ENCODE measurements around the gene SMYD3. TPM values are rescaled to one million over a fixed set of nuclear protein-coding genes. Genes with fewer than 3 reads are reported as not detected.

The SMYD3 gene
- total RNA-seq, 1 donor from 2014 or later = 29.3 TPM

DNA sequence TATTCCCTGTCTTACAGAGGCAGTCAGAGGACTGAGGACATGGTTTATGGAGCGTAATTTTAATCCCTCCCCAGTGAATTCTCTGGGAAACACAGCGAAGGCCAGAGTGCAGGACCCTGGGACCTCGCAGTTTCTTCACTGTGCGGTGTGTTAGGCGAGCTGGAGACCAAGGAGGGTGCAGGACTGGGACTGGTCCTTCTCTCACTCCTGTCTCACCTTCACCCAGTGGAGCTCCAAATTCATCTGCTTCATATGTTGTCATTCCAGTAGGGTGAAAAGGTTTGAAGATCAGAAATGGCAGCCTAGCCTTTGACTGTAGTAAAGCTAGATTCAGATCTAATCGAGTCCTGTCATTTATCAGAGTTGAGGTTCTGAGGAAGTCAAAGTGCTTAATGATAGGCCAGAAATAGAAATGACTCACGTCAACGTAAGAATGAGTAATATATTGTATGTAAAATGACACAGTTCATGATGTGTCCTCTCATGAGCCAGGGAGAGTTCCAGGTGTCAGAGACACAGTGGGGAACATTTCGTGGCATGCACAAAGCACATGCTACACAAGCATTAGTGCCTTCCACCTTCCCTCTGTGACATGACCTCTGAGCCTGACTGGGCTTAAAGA lies 647.5 kb downstream of the SMYD3 start:
- H3K27ac Mint-ChIP-seq (ENCODE audit: unreplicated experiment) = peak overlapping the region; percentile 95
- no peak for DNase-seq (ENCODE audit: low spot score)
- H3K9me3 Mint-ChIP-seq (ENCODE audit: low read depth) = peaks cover under 1% of the 10 kb centered on the region
- no peak overlapping the region for H3K4me3 Mint-ChIP-seq (ENCODE audit: unreplicated experiment)
- TF ChIP-seq, protein P1, sequence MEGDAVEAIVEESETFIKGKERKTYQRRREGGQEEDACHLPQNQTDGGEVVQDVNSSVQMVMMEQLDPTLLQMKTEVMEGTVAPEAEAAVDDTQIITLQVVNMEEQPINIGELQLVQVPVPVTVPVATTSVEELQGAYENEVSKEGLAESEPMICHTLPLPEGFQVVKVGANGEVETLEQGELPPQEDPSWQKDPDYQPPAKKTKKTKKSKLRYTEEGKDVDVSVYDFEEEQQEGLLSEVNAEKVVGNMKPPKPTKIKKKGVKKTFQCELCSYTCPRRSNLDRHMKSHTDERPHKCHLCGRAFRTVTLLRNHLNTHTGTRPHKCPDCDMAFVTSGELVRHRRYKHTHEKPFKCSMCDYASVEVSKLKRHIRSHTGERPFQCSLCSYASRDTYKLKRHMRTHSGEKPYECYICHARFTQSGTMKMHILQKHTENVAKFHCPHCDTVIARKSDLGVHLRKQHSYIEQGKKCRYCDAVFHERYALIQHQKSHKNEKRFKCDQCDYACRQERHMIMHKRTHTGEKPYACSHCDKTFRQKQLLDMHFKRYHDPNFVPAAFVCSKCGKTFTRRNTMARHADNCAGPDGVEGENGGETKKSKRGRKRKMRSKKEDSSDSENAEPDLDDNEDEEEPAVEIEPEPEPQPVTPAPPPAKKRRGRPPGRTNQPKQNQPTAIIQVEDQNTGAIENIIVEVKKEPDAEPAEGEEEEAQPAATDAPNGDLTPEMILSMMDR (IDR thresholded peaks at IDR 0.05) = no peak
- peaks cover 69% of the 10 kb centered on the region for H3K4me1 Mint-ChIP-seq (ENCODE audit: low read depth)
- no peaks in the 10 kb centered on the region for H3K27me3 Mint-ChIP-seq (ENCODE audit: low read depth)
- H3K36me3 Mint-ChIP-seq (ENCODE audit: low read depth) = peaks cover 10% of the 10 kb centered on the region

DNA sequence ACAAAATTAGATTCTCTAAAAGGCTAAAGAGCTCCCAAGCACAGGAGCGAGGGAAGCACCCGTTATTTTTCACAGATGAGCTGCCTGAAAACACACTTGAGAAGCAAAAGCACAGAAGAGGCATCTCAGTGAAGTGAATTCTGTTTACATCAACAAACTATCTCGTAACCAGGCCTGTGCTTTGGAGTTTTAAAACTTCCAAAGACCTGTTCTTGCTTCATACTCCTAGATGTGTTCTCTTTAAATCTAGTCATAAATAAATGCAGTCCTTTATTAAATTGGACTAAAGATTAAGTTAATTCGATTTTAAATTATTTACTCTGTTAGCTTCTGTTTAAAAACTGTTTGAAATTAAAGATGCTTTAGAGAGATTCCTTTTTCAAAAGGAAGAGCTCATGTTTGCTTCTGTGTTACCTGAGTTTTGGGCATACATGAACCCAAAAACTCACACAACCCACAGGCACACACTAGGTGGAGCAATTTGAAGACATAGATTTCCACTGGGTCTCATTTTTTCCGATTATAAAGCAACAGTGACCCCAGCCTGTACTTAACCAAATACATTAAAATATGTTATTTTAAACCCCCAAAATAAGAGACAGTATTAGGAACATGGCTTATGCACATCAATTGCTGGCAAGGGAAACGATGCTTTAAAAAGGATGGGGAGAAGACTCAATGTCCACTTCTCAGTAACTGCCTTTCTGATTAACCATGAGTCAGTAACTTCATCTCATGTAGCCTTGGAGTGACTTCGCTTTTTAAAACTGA lies 648.2 kb downstream of the SMYD3 start:
- peaks cover 14% of the 10 kb centered on the region for H3K36me3 Mint-ChIP-seq (ENCODE audit: low read depth)
- H3K27ac Mint-ChIP-seq (ENCODE audit: unreplicated experiment) = peak overlapping the region; percentile 95
- H3K9me3 Mint-ChIP-seq (ENCODE audit: low read depth) = peaks cover 3% of the 10 kb centered on the region
- no peaks in the 10 kb centered on the region for H3K27me3 Mint-ChIP-seq (ENCODE audit: low read depth)
- DNase-seq (ENCODE audit: low spot score) = no peak
- TF ChIP-seq, protein P1 (IDR thresholded peaks at IDR 0.05) = peak; percentile 77
- H3K4me1 Mint-ChIP-seq (ENCODE audit: low read depth) = peaks cover 69% of the 10 kb centered on the region
- H3K4me3 Mint-ChIP-seq (ENCODE audit: unreplicated experiment) = no peak overlapping the region

DNA sequence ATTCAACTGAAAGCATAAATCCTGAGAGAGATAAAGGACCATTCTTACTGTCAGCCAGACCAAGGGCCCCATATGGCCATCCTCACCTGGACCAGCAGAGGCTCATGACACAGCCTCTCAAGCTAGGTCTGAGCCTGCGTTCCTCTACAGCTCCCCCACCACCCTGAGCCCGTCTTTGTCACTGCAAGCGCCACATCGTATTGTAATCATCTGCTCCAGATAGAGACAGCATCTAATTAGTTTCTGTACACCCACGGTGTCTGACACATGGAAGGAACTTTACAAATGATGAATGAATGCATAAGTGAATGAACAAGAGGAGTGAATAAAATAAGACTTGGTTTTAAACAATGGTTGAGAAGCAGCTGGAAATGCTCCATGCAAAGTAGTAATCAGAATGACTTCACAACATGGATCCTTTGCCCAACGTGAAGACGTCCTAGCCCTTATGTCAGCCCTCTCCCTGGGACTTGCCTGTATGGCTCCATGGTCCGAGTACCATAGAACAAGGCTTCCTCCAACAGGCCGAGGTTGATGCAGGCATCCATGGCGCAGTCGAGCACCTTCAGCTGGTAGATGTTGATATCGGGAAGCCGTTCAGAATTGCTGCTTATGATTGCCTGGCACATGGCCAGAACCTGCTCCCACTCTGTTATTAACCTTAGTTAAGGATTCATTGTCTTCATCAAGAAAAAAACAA lies 648.9 kb downstream of the SMYD3 start:
- no peak for DNase-seq (ENCODE audit: low spot score)
- TF ChIP-seq, protein P1 (IDR thresholded peaks at IDR 0.05) = no peak
- Mint-ChIP-seq H3K27me3 (ENCODE audit: low read depth) (no peaks in the 10 kb centered on the region), H3K36me3 (ENCODE audit: low read depth) (peaks cover 13% of the 10 kb centered on the region), H3K4me3 (ENCODE audit: unreplicated experiment) (no peak overlapping the region), H3K4me1 (ENCODE audit: low read depth) (peaks cover 69% of the 10 kb centered on the region), H3K9me3 (ENCODE audit: low read depth) (peaks cover 3% of the 10 kb centered on the region), H3K27ac (ENCODE audit: unreplicated experiment) (no peak overlapping the region)

DNA sequence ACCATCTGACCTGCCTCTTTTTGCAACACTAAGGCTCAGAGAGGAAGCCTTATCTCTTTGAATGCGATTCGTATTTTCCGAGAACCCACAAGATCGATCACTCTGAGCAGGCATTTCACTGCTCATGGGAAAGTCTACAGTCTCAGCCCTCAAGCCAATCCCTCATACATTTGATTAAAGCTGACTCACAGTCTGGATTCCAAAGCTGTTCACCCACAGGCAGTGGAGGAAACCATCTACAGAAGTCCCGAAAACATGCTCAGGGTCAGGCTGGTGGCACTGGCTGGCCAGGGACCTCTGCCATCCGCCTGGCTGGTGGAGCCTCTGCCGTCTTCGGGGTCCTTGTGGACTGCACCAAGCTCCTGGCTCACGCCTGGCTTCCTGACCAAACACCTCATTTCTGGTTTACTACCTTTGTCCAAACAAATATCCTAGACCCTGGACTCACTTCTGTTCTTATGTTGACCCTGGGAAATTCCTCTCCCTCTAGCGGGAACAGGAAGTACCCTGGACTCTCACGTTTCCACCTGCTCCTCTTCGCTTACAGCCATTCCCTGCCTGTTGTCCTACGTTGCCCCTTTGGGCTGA lies 650.0 kb downstream of the SMYD3 start:
- Mint-ChIP-seq H3K36me3 (ENCODE audit: low read depth) (peaks cover 9% of the 10 kb centered on the region), H3K4me3 (ENCODE audit: unreplicated experiment) (peak overlapping the region; percentile 1)

More for the DNA sequence above, 650.0 kb downstream of the SMYD3 start:
- no peaks in the 10 kb centered on the region for H3K27me3 Mint-ChIP-seq (ENCODE audit: low read depth)
- TF ChIP-seq, protein P1 (IDR thresholded peaks at IDR 0.05) = no peak
- peak overlapping the region; percentile 95 for H3K27ac Mint-ChIP-seq (ENCODE audit: unreplicated experiment)
- DNase-seq (ENCODE audit: low spot score) = no peak
- H3K9me3 Mint-ChIP-seq (ENCODE audit: low read depth) = peaks cover 3% of the 10 kb centered on the region
- H3K4me1 Mint-ChIP-seq (ENCODE audit: low read depth) = peaks cover 66% of the 10 kb centered on the region
